RWPE1 (cell line): ENCODE data around the gene ALKBH8.
"Not testable (repeated sequence)": the region's sequence is repeated elsewhere in the genome, so short reads cannot be mapped to it uniquely, and the experiment has no call there.

Source experiments
- CTCF ChIA-PET: fragments of 350-600 bp; sonication (Branson Sonifier 250); formaldehyde crosslinking; extraction: SDS; loops from one replicate; lab custom pipeline; 2021; lab: Yijun Ruan, JAX
- POLR2A ChIA-PET: fragments of 400-600 bp; formaldehyde crosslinking; extraction: SDS; loops from one replicate; lab custom pipeline; 2020; ENCODE audit warnings: antibody characterized with exemption; ENCODE audit not compliant: low non-redundant PET; lab: Yijun Ruan, JAX
- DNase-seq: peaks from one replicate; pipeline ENCODE4 v3.0.0; 2012; ENCODE audit warnings: low spot score
- H3K27ac ChIP-seq: fragments of 450-650 bp; 2 replicates; pipeline ENCODE4 v1.5.1; 2017
- TF ChIP-seq, protein P1 (sequence below): fragments of 450-650 bp; conservative IDR thresholded peaks from 2 replicates; pipeline ENCODE4 v1.5.1; 2017; ENCODE audit warnings: low read depth, mild to moderate bottlenecking

The ALKBH8 gene

DNA sequence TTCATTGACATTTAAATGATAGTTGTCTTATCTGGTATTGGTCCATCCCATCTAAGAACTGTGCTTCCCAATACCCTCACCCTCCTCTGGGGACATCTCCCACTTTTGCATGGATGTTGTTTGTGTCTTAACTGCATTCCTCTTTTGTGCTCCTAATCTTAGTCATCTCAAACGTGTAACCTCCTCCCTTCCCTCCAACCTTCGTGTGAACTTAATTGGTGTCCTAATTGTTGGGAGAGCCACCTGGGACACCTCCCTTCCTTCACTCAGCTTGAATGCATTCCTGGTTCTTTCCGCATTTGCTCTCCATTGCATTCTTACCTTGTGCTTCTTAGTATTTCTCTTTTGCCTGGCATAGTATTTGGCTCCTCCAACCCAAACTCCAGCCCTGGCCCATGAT lies 15.6 kb upstream of the ALKBH8 start:
- TF ChIP-seq, protein P1, sequence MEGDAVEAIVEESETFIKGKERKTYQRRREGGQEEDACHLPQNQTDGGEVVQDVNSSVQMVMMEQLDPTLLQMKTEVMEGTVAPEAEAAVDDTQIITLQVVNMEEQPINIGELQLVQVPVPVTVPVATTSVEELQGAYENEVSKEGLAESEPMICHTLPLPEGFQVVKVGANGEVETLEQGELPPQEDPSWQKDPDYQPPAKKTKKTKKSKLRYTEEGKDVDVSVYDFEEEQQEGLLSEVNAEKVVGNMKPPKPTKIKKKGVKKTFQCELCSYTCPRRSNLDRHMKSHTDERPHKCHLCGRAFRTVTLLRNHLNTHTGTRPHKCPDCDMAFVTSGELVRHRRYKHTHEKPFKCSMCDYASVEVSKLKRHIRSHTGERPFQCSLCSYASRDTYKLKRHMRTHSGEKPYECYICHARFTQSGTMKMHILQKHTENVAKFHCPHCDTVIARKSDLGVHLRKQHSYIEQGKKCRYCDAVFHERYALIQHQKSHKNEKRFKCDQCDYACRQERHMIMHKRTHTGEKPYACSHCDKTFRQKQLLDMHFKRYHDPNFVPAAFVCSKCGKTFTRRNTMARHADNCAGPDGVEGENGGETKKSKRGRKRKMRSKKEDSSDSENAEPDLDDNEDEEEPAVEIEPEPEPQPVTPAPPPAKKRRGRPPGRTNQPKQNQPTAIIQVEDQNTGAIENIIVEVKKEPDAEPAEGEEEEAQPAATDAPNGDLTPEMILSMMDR: no peak
- POLR2A ChIA-PET: no interaction called here
- CTCF ChIA-PET: interaction anchor here (0.5 kb wide), 1 partner anchor 51 kb away, joined by 5 read pairs; no protein-coding TSS in a partner anchor

DNA sequence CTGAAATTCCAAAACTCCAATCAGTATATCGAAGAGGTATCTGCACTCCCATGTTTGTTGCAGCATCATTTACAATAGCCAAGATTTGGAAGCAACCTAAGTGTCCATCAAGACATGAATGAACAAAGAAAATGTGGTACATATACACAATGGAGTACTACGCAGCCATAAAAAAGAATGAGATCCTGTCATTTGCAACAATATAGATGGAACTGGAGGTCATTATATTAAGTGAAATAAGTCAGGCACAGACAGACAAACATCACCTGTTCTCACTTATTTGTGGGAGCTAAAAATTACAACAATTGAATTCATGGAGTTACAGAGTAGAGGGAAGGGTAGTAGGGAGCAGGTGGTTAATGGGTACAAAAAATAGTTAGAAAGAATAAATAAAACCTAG lies 13.6 kb upstream of the ALKBH8 start:
- POLR2A ChIA-PET, DNase-seq, H3K27ac ChIP-seq: not testable (repeated sequence)
- CTCF ChIA-PET: interaction anchor here (1.3 kb wide), 1 partner anchor 110 kb away, joined by 5 read pairs; no protein-coding TSS in a partner anchor

More for the DNA sequence above, 15.6 kb upstream of the ALKBH8 start:
- H3K27ac ChIP-seq: no peak overlapping the region
- DNase-seq: no peak

DNA sequence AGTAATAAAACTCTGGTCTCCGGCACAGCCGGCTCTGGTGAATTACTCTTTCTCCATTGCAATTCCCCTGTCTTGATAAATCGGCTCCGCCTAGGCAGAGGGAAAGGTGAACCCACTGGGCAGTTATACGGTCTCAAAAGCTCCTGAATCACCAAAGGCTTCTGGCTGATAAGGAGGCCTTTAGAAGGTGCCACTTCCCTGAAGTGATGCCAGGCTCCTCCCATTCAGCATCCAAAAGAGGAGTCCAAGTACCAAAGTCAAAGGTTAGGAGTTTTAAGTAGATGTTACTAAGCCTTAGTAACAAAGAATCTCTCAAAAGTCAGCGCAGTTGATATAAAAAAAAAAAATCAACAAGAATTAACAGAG lies 11.8 kb upstream of the ALKBH8 start:
- ChIA-PET CTCF (interaction anchor here (0.8 to 1.4 kb wide), 3 partner anchors 14 to 194 kb away, joined by 4 to 5 read pairs (median 5); no protein-coding TSS in a partner anchor), POLR2A (no interaction called here)
- no peak for DNase-seq
- TF ChIP-seq, protein P1: no peak
- H3K27ac ChIP-seq: no peak overlapping the region

DNA sequence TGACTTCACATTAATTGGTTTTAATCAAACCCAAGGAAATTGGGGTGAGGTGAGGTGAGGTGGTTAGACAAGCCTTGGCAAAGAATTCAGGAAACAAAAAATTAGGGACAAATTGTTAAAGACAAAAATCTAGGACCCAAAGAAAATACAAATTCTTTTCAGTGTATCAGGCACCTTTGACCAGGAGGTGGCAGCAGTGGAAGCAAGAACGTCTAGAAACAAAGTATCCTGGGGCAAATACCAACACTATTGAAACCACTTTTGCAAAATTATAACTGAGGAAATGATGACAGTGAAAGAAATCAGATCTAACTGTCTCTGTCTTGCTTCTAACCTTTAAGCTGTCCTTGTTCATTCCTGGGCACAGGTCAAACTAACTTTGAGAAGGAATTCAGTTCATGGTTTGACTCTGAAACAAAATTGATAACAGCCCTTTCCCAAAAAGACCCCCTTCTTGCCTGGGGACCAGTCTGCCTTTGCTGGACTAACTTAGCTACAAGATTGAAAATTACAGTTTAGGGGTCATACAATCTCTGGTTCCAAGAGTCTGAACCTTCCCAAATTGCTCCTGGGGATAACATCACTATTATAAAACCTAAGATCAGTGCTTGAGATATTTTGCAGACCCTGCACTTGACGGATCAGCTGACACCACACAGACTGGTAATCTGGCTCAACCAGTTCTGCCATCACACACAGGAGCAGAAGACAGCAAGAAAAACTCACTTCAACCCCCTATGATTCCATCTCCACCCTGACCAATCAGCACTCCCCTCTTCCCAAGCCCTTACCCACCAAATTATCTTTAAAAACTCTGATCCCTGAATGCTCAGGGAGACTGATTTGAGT lies 11.2 kb upstream of the ALKBH8 start:
- TF ChIP-seq, protein P1: peak; percentile 78
- CTCF ChIA-PET: interaction anchor here (0.6 to 1.4 kb wide), 7 partner anchors 13 to 360 kb away, joined by 3 to 5 read pairs (median 4); partner anchors contain the start of gene ELMOD1
- peak; percentile 59 for DNase-seq
- POLR2A ChIA-PET, H3K27ac ChIP-seq: not testable (repeated sequence)

DNA sequence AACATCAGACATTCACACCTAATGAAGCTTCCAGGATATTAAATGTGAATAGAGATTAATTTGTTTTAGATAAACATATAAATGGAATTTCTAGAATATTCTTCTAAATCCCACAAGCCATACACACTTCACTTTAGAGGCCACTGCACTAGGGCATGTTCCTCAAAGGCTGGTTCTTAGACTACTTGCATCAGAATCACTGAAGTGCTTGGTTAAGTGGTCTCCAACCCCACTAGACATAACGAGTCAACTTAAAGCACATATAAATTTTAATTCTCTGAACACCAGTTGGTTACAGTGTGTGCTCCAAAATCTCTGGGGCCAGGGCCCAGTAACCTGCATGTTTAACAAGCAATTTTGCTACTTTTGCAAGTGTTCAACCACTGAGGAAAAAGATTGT lies 7.9 kb upstream of the ALKBH8 start:
- TF ChIP-seq, protein P1: no peak
- no peak for DNase-seq
- CTCF ChIA-PET: interaction anchor here (3.0 kb wide), 1 partner anchor 116 kb away, joined by 12 read pairs; no protein-coding TSS in a partner anchor

DNA sequence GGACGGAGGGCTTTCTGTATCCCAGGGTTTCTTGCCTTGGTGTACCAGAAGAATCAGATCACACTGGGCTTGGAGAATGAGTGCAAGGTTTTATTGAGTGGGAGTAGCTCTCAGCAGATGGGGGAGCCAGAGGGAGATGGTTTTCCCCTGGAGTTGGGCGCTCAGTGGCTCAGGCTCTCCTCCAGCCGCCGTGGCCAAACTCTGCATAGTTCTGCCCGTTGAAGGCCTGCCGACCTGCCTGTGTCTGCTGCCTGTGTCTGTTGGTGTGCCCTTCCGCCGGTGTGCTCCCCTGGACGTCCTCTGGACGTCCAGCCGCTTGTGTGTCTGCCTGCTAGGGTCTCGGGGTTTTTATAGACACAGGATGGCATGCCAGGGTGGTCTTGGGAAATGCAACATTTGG lies 4.5 kb upstream of the ALKBH8 start:
- H3K27ac ChIP-seq: no peak overlapping the region
- ChIA-PET CTCF (no interaction called here), POLR2A (no interaction called here)
- no peak for DNase-seq
- TF ChIP-seq, protein P1: no peak

More for the DNA sequence above, 7.9 kb upstream of the ALKBH8 start:
- H3K27ac ChIP-seq: no peak overlapping the region
- POLR2A ChIA-PET: no interaction called here
